ENCODE results near the gene CYB5RL.

The CYB5RL gene

GRCh38 chr1:54157401-54157800 is 42.4 kb downstream of the CYB5RL start:
- DNase-seq = no peak

GRCh38 chr1:54156986-54157385 is 42.8 kb downstream of the CYB5RL start:
- no peak for DNase-seq

DNA sequence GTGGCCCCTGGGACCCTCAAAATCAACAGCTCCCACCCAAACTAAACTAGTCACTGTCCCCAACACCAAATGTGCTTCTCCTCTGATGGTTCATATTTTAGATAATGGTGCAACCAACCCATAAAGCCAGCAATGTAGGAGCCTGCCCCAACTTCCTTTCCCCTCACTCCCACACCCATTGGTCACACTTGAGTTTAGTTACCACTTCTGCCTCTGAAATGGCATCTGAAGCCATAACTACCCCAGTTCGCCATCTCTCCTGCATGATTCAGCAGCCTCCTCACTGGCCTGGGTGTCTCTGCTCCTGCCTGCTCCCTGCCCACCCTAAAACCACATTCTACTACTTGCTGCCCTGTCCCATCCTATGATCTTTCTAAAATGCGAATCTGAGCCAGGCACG is 43.6 kb downstream of the CYB5RL start:
- no peak for DNase-seq

- DNase-seq = no peak
Measured at GRCh38 chr1:54153535-54154439, 46.0 kb downstream of the CYB5RL start.

GRCh38 chr1:54152696-54153095 is 47.1 kb downstream of the CYB5RL start, which contains the start of gene CDCP2:
CDCP2 (minus strand) TSS chr1:54153000; CDS start chr1:54152922, 78 bp downstream.
- no peak for DNase-seq

- DNase-seq = no peak
Measured at GRCh38 chr1:54151013-54151412, 48.8 kb downstream of the CYB5RL start.

Measured in CD4-positive, alpha-beta T cell treated with Interleukin-21 for 1 hour (primary cell).